Glutamatergic neuron (in vitro differentiated cells): ENCODE results near the gene THEM4. TPM values are rescaled to one million over a fixed set of nuclear protein-coding genes. Genes with fewer than 3 reads are reported as not detected.

Experiments
- DNase-seq: peaks from one replicate; pipeline ENCODE4 v3.0.0; 2022
- H3K27ac Mint-ChIP-seq: one replicate; pipeline ENCODE4 v1.8.0; 2020; ENCODE audit warnings: mild to moderate bottlenecking, mixed read lengths, inconsistent platforms; ENCODE audit not compliant: unreplicated experiment
- H3K27me3 Mint-ChIP-seq: one replicate; pipeline ENCODE4 v1.8.0; 2020; ENCODE audit warnings: mild to moderate bottlenecking, moderate library complexity, mixed read lengths, inconsistent platforms; ENCODE audit not compliant: unreplicated experiment
- H3K36me3 Mint-ChIP-seq: one replicate; pipeline ENCODE4 v1.8.0; 2020; ENCODE audit warnings: mild to moderate bottlenecking, mixed read lengths, inconsistent platforms; ENCODE audit not compliant: unreplicated experiment
- H3K4me1 Mint-ChIP-seq: one replicate; pipeline ENCODE4 v1.8.0; 2020; ENCODE audit warnings: mild to moderate bottlenecking, low read depth, mixed read lengths, inconsistent platforms; ENCODE audit not compliant: unreplicated experiment
- H3K4me3 Mint-ChIP-seq: one replicate; pipeline ENCODE4 v1.8.0; 2020; ENCODE audit warnings: mild to moderate bottlenecking, mixed read lengths, inconsistent platforms; ENCODE audit not compliant: unreplicated experiment
- H3K9me3 Mint-ChIP-seq: one replicate; pipeline ENCODE4 v1.8.0; 2020; ENCODE audit warnings: mild to moderate bottlenecking, moderate library complexity, mixed read lengths, inconsistent platforms; ENCODE audit not compliant: unreplicated experiment
- CTCF ChIP-seq: fragments of 200-600 bp; sonication (generic); IDR thresholded peaks from one replicate; pipeline ENCODE4 v1.5.0; 2021; ENCODE audit not compliant: partially characterized antibody, unreplicated experiment
- total RNA-seq: library from RNA; stranded (reverse); fragmentation: NEBNext Ultra II Directional; extraction: Animal tissue kit (Norgen Biotek cat#: 25700); gene quantifications from one replicate; pipeline ENCODE4 v1.2.1, GENCODE V29; 2021; ENCODE audit not compliant: unreplicated experiment

The THEM4 gene
- total RNA-seq, 1 donor from 2014 or later, result 15.5 TPM

GRCh38 chr1:151825204-151825603 is 84.1 kb downstream of the THEM4 start:
- H3K9me3 Mint-ChIP-seq, result peaks cover 6% of the 10 kb centered on the region
- no peak for TF ChIP-seq CTCF
- H3K4me3 Mint-ChIP-seq, result no peak overlapping the region
- peaks cover 19% of the 10 kb centered on the region for H3K27me3 Mint-ChIP-seq
- no peaks in the 10 kb centered on the region for H3K36me3 Mint-ChIP-seq
- no peak for DNase-seq
- H3K4me1 Mint-ChIP-seq, result peaks cover 7% of the 10 kb centered on the region
- no peak overlapping the region for H3K27ac Mint-ChIP-seq

Other genes with a start within 250 kb of the THEM4 start
- 274 TPM for gene CELF3, start 192.7 kb downstream of the THEM4 start, total RNA-seq
- 3.8 TPM for gene RIIAD1, start 188.0 kb downstream of the THEM4 start, total RNA-seq
- 75.0 TPM for gene MRPL9, start 146.0 kb downstream of the THEM4 start, total RNA-seq
- 40.1 TPM for gene TDRKH, start 119.0 kb downstream of the THEM4 start, total RNA-seq
- not detected for gene LINGO4, start 104.1 kb downstream of the THEM4 start, total RNA-seq
- not detected for gene RORC, start 77.7 kb downstream of the THEM4 start, total RNA-seq
- not detected for gene C2CD4D, start 69.7 kb downstream of the THEM4 start, total RNA-seq
- not detected for gene THEM5, start 55.8 kb downstream of the THEM4 start, total RNA-seq
- gene S100A10, start 84.3 kb upstream of the THEM4 start, total RNA-seq, result 245 TPM
- gene S100A11, start 127.5 kb upstream of the THEM4 start, total RNA-seq, result 45.1 TPM
- not detected for gene TCHHL1, start 179.6 kb upstream of the THEM4 start, total RNA-seq
- 0.49 TPM for gene TCHH, start 205.9 kb upstream of the THEM4 start, total RNA-seq
- not detected for gene RPTN, start 249.7 kb upstream of the THEM4 start, total RNA-seq